Testis (tissue), 2 donors: ENCODE results near the gene PROM2.

Experiments used
- CTCF ChIP-seq, 3 experiments: fragments of 450-650 bp in 2 of 3; fragments of 200-600 bp in 1 of 3; sonication (generic) in 1 of 3; IDR thresholded peaks; one replicate each; pipeline ENCODE4 v1.5.1; 2016 to 2019; ENCODE audit warnings: antibody characterized with exemption in 3 of 3, mild to moderate bottlenecking in 2 of 3, moderate library complexity in 1 of 3
- POLR2A ChIP-seq: fragments of 450-650 bp; IDR thresholded peaks from one replicate; pipeline ENCODE4 v1.6.1; 2017; ENCODE audit warnings: antibody characterized with exemption, mild to moderate bottlenecking, moderate library complexity

GRCh38 chr2:95234286-95234785 lies 39.9 kb upstream of the PROM2 start:
- TF ChIP-seq POLR2A = no peak
- no peak for TF ChIP-seq CTCF (IDR thresholded peaks at IDR 0.05)
